ENCODE results near the gene FLT1. TPM values are rescaled to one million over a fixed set of nuclear protein-coding genes. Genes with fewer than 3 reads are reported as not detected.
A peak's percentile ranks its signal among the peaks of the same experiment; 100 is the strongest.

Gene FLT1
- total and polyA plus RNA-seq, 9 donors = 5.8 to 31.4 (median 9.9) TPM

DNA sequence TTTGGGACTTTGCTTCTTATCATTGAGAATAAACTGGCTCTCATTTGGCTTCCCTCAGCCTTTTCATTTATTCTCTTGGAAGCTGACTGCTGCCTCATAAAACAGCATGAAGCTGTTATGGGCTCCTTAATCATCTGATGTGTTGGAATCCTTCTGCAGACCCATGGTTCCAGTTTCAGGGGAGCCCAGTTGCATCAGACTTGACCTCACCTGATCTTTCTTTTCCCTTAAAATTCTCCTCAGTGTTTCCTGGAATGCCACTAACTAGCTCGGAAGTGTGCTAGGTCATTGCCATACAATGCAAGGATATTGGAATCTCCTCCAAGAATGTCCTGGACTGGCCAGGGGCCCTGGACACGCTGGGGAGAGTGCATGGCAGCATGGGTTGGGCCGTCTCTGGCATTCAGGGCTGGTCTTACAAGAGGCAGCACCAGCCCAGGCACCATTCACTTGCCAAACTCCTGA lies 158.7 kb downstream of the FLT1 start:
- no peak overlapping the region for H3K27ac ChIP-seq
- intact Hi-C loops (cut with DNase I) = no loop called here

DNA sequence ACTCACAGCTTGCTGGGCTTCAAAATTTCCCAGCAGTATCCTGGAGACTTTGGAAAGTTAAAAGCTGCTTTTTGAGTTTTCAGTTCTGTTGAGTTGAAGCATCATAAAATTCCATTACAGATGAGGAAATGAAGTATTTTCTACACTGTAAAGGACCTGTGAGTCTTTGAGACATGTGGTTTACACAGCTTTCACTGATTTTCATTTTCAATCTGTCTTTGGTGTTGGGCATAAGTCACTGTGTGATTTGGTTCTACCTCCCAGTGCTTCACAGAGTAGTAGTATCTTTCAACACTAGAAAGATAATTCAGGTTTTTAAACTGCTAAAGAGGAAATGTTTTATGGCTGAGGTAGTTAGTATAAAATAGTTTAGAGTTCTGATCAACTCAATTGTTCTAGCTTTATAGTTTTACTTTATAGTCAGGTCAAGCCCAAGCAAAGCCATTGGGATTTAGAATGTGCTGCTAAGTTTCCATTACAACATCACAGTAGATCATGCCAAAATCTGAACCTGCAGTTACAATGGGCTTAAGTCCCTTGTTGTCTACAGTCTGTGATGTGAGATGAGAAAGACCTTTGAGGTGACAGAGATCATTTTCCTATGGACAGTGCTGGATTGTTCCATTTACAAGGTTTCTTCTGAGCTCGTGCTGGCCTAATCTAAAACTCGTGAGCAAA lies 161.6 kb downstream of the FLT1 start:
- TF ChIP-seq POLR2A (IDR thresholded peaks at IDR 0.05) = no peak
- no peak for TF ChIP-seq EP300 (IDR thresholded peaks at IDR 0.05)
- TF ChIP-seq, protein P1, sequence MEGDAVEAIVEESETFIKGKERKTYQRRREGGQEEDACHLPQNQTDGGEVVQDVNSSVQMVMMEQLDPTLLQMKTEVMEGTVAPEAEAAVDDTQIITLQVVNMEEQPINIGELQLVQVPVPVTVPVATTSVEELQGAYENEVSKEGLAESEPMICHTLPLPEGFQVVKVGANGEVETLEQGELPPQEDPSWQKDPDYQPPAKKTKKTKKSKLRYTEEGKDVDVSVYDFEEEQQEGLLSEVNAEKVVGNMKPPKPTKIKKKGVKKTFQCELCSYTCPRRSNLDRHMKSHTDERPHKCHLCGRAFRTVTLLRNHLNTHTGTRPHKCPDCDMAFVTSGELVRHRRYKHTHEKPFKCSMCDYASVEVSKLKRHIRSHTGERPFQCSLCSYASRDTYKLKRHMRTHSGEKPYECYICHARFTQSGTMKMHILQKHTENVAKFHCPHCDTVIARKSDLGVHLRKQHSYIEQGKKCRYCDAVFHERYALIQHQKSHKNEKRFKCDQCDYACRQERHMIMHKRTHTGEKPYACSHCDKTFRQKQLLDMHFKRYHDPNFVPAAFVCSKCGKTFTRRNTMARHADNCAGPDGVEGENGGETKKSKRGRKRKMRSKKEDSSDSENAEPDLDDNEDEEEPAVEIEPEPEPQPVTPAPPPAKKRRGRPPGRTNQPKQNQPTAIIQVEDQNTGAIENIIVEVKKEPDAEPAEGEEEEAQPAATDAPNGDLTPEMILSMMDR (IDR thresholded peaks at IDR 0.05) = no peak
- 86 to 92% (median 91%) methylated on average over 2 of the region's 2 CpGs for WGBS, 3 donors
- H3K36me3 ChIP-seq = no peaks in the 10 kb centered on the region
- H3K4me3 ChIP-seq = no peak overlapping the region
- no peak for DNase-seq
- H3K27me3 ChIP-seq = no peaks in the 10 kb centered on the region
- intact Hi-C loops (cut with DNase I) = no loop called here
- H3K9me3 ChIP-seq = no peaks in the 10 kb centered on the region
- H3K27ac ChIP-seq = no peak overlapping the region
- H3K4me1 ChIP-seq (ENCODE audit: insufficient read depth) = peaks cover 7% of the 10 kb centered on the region

More for the DNA sequence above, 158.7 kb downstream of the FLT1 start:
- H3K4me1 ChIP-seq (ENCODE audit: insufficient read depth) = peaks cover 7% of the 10 kb centered on the region
- DNase-seq = no peak
- WGBS, 3 donors = 58 to 65% (median 61%) methylated on average over 3 of the region's 3 CpGs
- no peaks in the 10 kb centered on the region for H3K9me3 ChIP-seq
- no peak overlapping the region for H3K4me3 ChIP-seq
- no peaks in the 10 kb centered on the region for H3K27me3 ChIP-seq
- H3K36me3 ChIP-seq = no peaks in the 10 kb centered on the region
- TF ChIP-seq, protein P1 (IDR thresholded peaks at IDR 0.05) = no peak
- TF ChIP-seq EP300 (IDR thresholded peaks at IDR 0.05) (no peak), POLR2A (IDR thresholded peaks at IDR 0.05) (no peak)

GRCh38 chr13:28329395-28330158 lies 165.4 kb downstream of the FLT1 start:
- WGBS, 3 donors = 23 to 25% (median 24%) methylated on average over 17 of the region's 17 CpGs
- Histone ChIP-seq H3K27me3 (no peaks in the 10 kb centered on the region), H3K36me3 (no peaks in the 10 kb centered on the region), H3K9me3 (no peaks in the 10 kb centered on the region), H3K27ac (no peak overlapping the region), H3K4me3 (no peak overlapping the region), H3K4me1 (ENCODE audit: insufficient read depth) (peaks cover 4% of the 10 kb centered on the region)
- intact Hi-C loops (cut with DNase I) = no loop called here
- peak in 3 of 5 donors; percentile 11 to 42 (median 20) for DNase-seq
- TF ChIP-seq POLR2A (IDR thresholded peaks at IDR 0.05) (no peak), EP300 (IDR thresholded peaks at IDR 0.05) (no peak)
- TF ChIP-seq, protein P1 (IDR thresholded peaks at IDR 0.05) = no peak

GRCh38 chr13:28328271-28328607 lies 166.7 kb downstream of the FLT1 start:
- TF ChIP-seq POLR2A (IDR thresholded peaks at IDR 0.05) (no peak), EP300 (IDR thresholded peaks at IDR 0.05) (no peak)
- TF ChIP-seq, protein P1 (IDR thresholded peaks at IDR 0.05) = no peak
- WGBS, 3 donors = 71 to 84% (median 71%) methylated on average over 8 of the region's 8 CpGs
- Histone ChIP-seq H3K4me3 (no peak overlapping the region), H3K27me3 (no peaks in the 10 kb centered on the region), H3K9me3 (no peaks in the 10 kb centered on the region), H3K36me3 (no peaks in the 10 kb centered on the region), H3K4me1 (ENCODE audit: insufficient read depth) (peaks cover 4% of the 10 kb centered on the region), H3K27ac (no peak overlapping the region)
- no peak for DNase-seq
- intact Hi-C loops (cut with DNase I) = no loop called here
